Keratinocyte (primary cell): ENCODE data around the gene SLFN14. TPM values are rescaled to one million over a fixed set of nuclear protein-coding genes. Genes with fewer than 3 reads are reported as not detected.

ENCODE experiments used
- DNase-seq: peaks from one replicate; pipeline ENCODE4 v3.0.0-alpha.2; 2011; ENCODE audit warnings: low read depth, missing footprints, low spot score
- FAIRE-seq: peaks from 2 replicates; lab custom pipeline; 2011; peaks lifted over from hg19 to GRCh38; lab: Jason Lieb, UNC
- H2AFZ ChIP-seq: 2 replicates; pipeline ENCODE4 v1.6.0; 2012; ENCODE audit warnings: low read length, control low read depth, inconsistent platforms; ENCODE audit not compliant: control insufficient read depth
- H3K27ac ChIP-seq: 2 replicates; pipeline ENCODE4 v1.5.1; 2011; ENCODE audit warnings: low read length; ENCODE audit not compliant: control insufficient read depth, insufficient read depth
- H3K27me3 ChIP-seq: 3 replicates; pipeline ENCODE4 v1.6.0; 2011; ENCODE audit warnings: low read length; ENCODE audit not compliant: control insufficient read depth, insufficient read depth; ENCODE audit errors: extremely low read depth
- H3K36me3 ChIP-seq, 2 experiments: 2 replicates in 1 of 2; 3 replicates in 1 of 2; pipeline ENCODE4 v1.5.1; 2011; ENCODE audit warnings: low read length in 2 of 2, mild to moderate bottlenecking in 1 of 2; ENCODE audit not compliant: control insufficient read depth in 2 of 2, insufficient read depth in 2 of 2; ENCODE audit errors: extremely low read depth in 1 of 2
- H3K4me1 ChIP-seq: 3 replicates; pipeline ENCODE4 v1.5.1; 2011; ENCODE audit warnings: low read length; ENCODE audit not compliant: control insufficient read depth, insufficient read depth; ENCODE audit errors: extremely low read depth
- H3K4me2 ChIP-seq: 3 replicates; pipeline ENCODE4 v1.6.0; 2011; ENCODE audit warnings: low read depth, low read length; ENCODE audit not compliant: control insufficient read depth, insufficient read depth; ENCODE audit errors: extremely low read depth
- H3K4me3 ChIP-seq, 3 experiments: fragments of 200-600 bp in 1 of 3; sonication (generic) in 1 of 3; 2 replicates in 2 of 3; 3 replicates in 1 of 3; pipeline ENCODE4 v1.5.1; 2011 to 2016; ENCODE audit warnings: low read length in 3 of 3, mild to moderate bottlenecking in 3 of 3, control low read depth in 2 of 3, inconsistent platforms in 1 of 3, low read depth in 1 of 3, mixed read lengths in 1 of 3, mixed run types in 1 of 3, moderate library complexity in 1 of 3; ENCODE audit not compliant: control insufficient read depth in 2 of 3, insufficient read depth in 2 of 3; ENCODE audit errors: extremely low read depth in 1 of 3
- H3K79me2 ChIP-seq: 2 replicates; pipeline ENCODE4 v1.6.0; 2012; ENCODE audit warnings: low read length; ENCODE audit not compliant: control insufficient read depth, insufficient read depth
- H3K9ac ChIP-seq: 3 replicates; pipeline ENCODE4 v1.6.0; 2011; ENCODE audit warnings: low read length; ENCODE audit not compliant: control insufficient read depth, insufficient read depth; ENCODE audit errors: extremely low read depth
- H3K9me1 ChIP-seq: 3 replicates; pipeline ENCODE4 v1.6.0; 2011; ENCODE audit warnings: low read length; ENCODE audit not compliant: control insufficient read depth, insufficient read depth; ENCODE audit errors: extremely low read depth
- H3K9me3 ChIP-seq: 2 replicates; pipeline ENCODE4 v1.5.1; 2012; ENCODE audit warnings: low read depth, low read length; ENCODE audit not compliant: control insufficient read depth
- H4K20me1 ChIP-seq: 3 replicates; pipeline ENCODE4 v1.6.0; 2011; ENCODE audit warnings: low read length; ENCODE audit not compliant: control insufficient read depth, insufficient read depth; ENCODE audit errors: extremely low read depth
- EZH2 ChIP-seq: IDR thresholded peaks from one replicate; pipeline ENCODE4 v1.6.1; 2012; ENCODE audit warnings: inconsistent platforms, mild to moderate bottlenecking, low read length, moderate library complexity
- dilution Hi-C: fragments of 300-500 bp; cut with MboI; formaldehyde crosslinking; loops from one replicate; pipeline ENCODE4 v1.7.0; 2020; ENCODE audit warnings: low sequenced_read_pairs; ENCODE audit not compliant: extremely low pct_ligation_motif_present
- polyA plus RNA-seq, 5 experiments: library from polyadenylated mRNA; depleted of rRNA in 3 of 5; stranded (reverse) in 3 of 5; stranded (forward) in 1 of 5; unstranded in 1 of 5; fragments of >200 nt; gene quantifications; 1 replicate in 1 of 5; 2 replicates in 3 of 5; 3 replicates in 1 of 5; pipeline versions ENCODE4 v1.2.1 to v1.2.3, GENCODE V29; 2011 to 2012; ENCODE audit warnings: missing spikeins in 2 of 5, low read depth in 1 of 5, low replicate concordance in 1 of 5
- TF ChIP-seq, protein P1 (sequence below), 3 experiments: IDR thresholded peaks in 1 of 3; conservative IDR thresholded peaks in 1 of 3; optimal IDR thresholded peaks in 1 of 3; 2 replicates in 2 of 3; 3 replicates in 1 of 3; pipeline versions ENCODE3 to v1.5.1; 2011; ENCODE audit warnings: low read length in 3 of 3, mild to moderate bottlenecking in 3 of 3, moderate library complexity in 2 of 3, control low read depth in 1 of 3, inconsistent platforms in 1 of 3; ENCODE audit not compliant: insufficient read depth in 2 of 3; ENCODE audit errors: extremely low read depth in 1 of 3

SLFN14 gene
- polyA plus RNA-seq, 1 donor (not counting 4 experiments of a cell fraction or from before 2014, with no cell fraction given), result not detected

DNA sequence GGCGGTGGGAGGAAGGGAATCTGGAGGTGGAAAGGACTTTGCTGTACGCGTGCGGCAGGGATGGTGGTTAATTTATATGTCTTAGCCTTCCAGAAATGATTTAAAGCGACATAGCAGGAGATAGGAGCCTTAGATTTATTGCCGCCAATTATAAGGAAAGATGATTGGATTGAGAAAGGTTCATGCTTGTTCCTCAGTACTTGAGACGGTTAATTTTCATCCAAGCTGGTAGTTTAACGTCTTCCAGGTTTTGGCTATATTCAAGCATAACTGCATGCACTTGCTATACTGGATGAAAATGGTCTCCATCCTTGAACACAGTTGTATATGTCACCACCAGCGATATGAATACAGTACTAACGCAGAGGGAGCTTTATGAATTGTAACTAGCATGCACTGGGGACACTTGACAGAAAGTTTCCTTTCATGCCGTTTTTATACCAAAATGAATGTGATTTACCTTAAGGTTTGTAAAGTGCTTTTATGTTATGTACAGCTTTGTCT, 18.4 kb upstream of the SLFN14 start:
- H3K4me2 ChIP-seq, result peak overlapping the region; percentile 88
- H2AFZ ChIP-seq, result peak overlapping the region; percentile 96
- peaks cover 2 to 6% of the 10 kb centered on the region in 2 experiments for H3K36me3 ChIP-seq
- H3K9me3 ChIP-seq, result no peaks in the 10 kb centered on the region
- peak overlapping the region; percentile 83 for H3K27ac ChIP-seq
- peak; percentile 59 for FAIRE-seq
- H4K20me1 ChIP-seq, result no peaks in the 10 kb centered on the region
- no peak for DNase-seq
- TF ChIP-seq EZH2, result no peak
- TF ChIP-seq, protein P1, sequence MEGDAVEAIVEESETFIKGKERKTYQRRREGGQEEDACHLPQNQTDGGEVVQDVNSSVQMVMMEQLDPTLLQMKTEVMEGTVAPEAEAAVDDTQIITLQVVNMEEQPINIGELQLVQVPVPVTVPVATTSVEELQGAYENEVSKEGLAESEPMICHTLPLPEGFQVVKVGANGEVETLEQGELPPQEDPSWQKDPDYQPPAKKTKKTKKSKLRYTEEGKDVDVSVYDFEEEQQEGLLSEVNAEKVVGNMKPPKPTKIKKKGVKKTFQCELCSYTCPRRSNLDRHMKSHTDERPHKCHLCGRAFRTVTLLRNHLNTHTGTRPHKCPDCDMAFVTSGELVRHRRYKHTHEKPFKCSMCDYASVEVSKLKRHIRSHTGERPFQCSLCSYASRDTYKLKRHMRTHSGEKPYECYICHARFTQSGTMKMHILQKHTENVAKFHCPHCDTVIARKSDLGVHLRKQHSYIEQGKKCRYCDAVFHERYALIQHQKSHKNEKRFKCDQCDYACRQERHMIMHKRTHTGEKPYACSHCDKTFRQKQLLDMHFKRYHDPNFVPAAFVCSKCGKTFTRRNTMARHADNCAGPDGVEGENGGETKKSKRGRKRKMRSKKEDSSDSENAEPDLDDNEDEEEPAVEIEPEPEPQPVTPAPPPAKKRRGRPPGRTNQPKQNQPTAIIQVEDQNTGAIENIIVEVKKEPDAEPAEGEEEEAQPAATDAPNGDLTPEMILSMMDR (optimal IDR thresholded peaks at IDR 0.05 in 1 of 3, IDR thresholded peaks at IDR 0.05 in 1 of 3, conservative IDR thresholded peaks at IDR 0.05 in 1 of 3; ENCODE audit: extremely low read depth in 1 of 3, insufficient read depth in 2 of 3, low read length in 3 of 3), result no peak
- H3K9me1 ChIP-seq, result no peaks in the 10 kb centered on the region
- H3K9ac ChIP-seq, result peak overlapping the region; percentile 84
- H3K4me1 ChIP-seq, result peaks cover 12% of the 10 kb centered on the region
- no peaks in the 10 kb centered on the region for H3K27me3 ChIP-seq
- dilution Hi-C loops, result no loop called here
- peak overlapping the region; percentile 73 to 97 (median 78) for H3K4me3 ChIP-seq
- peaks cover 3% of the 10 kb centered on the region for H3K79me2 ChIP-seq

- FAIRE-seq, result peak; percentile 75
Observed at GRCh38 chr17:35578197-35578928, 17.7 kb upstream of the SLFN14 start, which contains the start of gene PEX12. Gene PEX12, minus strand, starts transcription at chr17:35578571. Its CDS starts 550 bp downstream, at chr17:35578021.

More at GRCh38 chr17:35578197-35578928, 17.7 kb upstream of the SLFN14 start, which contains the start of gene PEX12:
- peak within 1 kb of the TSS; percentile 83 for H3K27ac ChIP-seq
- H3K36me3 ChIP-seq, result peaks cover 4 to 6% of the 10 kb centered on the region in 2 experiments
- H2AFZ ChIP-seq, result peak within 1 kb of the TSS; percentile 96
- peak within 1 kb of the TSS; percentile 84 for H3K9ac ChIP-seq
- peaks cover 3% of the 10 kb centered on the region for H3K79me2 ChIP-seq
- dilution Hi-C loops, result no loop called here
- H4K20me1 ChIP-seq, result no peaks in the 10 kb centered on the region
- H3K4me3 ChIP-seq, result peak within 1 kb of the TSS; percentile 73 to 97 (median 78)
- no peaks in the 10 kb centered on the region for H3K27me3 ChIP-seq
- H3K4me2 ChIP-seq, result peak within 1 kb of the TSS; percentile 88
- no peaks in the 10 kb centered on the region for H3K9me3 ChIP-seq
- DNase-seq, result no peak
- TF ChIP-seq, protein P1 (optimal IDR thresholded peaks at IDR 0.05 in 1 of 3, IDR thresholded peaks at IDR 0.05 in 1 of 3, conservative IDR thresholded peaks at IDR 0.05 in 1 of 3; ENCODE audit: extremely low read depth in 1 of 3, insufficient read depth in 2 of 3, low read length in 3 of 3), result no peak
- no peak for TF ChIP-seq EZH2
- H3K4me1 ChIP-seq, result peaks cover 12% of the 10 kb centered on the region
- no peaks in the 10 kb centered on the region for H3K9me1 ChIP-seq
